Hindlimb muscle (tissue), 1 donor: Measurements from ENCODE around the gene TMEM187. TPM values are rescaled to one million over a fixed set of nuclear protein-coding genes. Genes with fewer than 3 reads are reported as not detected.
A peak's percentile ranks its signal among the peaks of the same experiment; 100 is the strongest.

Experiments
- DNase-seq: peaks from one replicate; pipeline ENCODE4 v3.0.0-alpha.2; 2013
- polyA plus RNA-seq: library from polyadenylated mRNA; unstranded; fragments of 120-200 nt; gene quantifications from one replicate; pipeline ENCODE4 v1.2.1, GENCODE V29; 2013; ENCODE audit not compliant: insufficient read length

Gene TMEM187
- polyA plus RNA-seq = 7.5 TPM

- peak; percentile 89 for DNase-seq
These were observed at the start of gene TMEM187 for GRCh38 chrX:153972368-153973126. Gene TMEM187, plus strand, starts transcription at chrX:153972754. Its CDS starts 9,309 bp downstream, at chrX:153982063.

DNA sequence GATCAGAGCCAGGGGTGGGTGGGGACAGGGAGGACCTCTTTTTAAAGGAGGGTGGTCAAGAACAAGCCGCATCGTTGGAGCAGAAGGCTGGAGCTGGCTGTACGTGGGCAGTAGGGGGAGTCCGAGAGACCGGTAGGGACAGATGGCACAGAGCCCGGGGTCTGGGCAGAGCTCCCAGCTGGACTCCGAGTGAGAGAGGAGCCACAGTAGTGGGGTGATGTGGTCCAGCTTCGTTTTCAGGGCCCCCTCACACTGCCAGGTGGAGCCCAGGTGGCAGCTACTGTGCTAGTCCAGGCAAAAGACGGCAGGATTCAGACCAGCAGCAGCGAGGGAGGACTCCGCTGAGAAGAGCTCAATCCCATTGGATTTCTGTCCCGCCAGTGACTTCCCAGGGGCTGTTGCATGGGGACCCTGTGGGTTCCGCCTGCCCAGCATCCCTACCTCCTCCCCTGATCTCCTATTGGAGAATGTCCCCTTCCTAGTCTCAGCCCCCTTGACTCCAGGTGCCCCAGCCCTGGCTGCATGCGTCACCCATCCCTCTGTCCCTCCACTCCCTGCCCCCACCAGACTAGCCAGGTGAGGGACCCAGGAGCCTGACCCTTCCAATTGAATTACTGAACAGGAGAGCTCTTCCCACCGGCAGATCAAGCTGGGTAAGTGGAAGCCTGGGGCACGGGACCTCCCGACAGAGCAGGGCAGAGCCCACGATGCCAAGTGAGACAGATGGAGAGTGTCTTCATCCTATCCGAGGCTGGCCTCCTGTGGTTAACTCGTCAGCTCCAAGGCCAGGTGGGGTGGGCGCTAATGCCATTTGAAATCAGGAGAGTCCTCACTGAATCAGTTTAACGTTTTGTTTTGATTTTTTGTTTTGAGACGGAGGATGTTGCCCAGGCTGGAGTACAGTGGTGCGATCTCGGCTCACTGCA lies 49.4 kb upstream of the TMEM187 start:
- no peak for DNase-seq

DNA sequence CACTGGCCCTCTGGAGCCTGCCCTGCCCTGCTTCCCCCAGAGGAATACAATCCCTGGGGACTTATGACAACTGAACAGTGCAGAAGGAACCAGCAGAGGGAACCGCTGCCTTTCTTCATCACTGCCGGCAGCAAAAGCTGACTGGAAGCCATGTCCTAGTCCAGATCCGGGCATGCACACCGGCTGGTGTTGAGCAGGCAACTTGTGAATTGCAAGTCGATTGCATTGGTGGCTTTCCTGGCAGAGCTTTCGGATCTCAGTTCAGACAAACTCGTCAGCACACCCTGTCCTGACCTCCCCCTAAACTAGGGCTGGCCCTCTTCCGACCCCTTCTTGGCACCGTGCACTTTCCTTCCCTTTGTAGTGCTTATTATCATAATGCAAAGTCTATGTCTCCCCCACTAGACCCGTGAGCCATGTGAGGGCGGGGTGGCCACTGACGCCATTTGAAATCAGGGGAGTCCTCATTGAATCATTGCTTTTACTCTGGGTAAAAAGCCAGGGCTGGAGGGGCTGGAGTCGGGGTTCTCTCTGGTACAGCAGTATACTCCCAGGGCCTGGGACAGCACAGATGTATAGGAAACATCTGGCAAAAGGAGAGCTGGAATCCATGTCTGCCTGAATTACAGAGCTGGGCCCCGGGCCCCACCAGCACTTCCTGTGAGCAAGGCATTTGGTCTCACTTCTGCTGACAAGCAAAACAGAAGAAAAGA lies 48.2 kb upstream of the TMEM187 start:
- DNase-seq = no peak

- DNase-seq = no peak
These were observed 47.2 kb upstream of the TMEM187 start for GRCh38 chrX:153925387-153925738.

DNA sequence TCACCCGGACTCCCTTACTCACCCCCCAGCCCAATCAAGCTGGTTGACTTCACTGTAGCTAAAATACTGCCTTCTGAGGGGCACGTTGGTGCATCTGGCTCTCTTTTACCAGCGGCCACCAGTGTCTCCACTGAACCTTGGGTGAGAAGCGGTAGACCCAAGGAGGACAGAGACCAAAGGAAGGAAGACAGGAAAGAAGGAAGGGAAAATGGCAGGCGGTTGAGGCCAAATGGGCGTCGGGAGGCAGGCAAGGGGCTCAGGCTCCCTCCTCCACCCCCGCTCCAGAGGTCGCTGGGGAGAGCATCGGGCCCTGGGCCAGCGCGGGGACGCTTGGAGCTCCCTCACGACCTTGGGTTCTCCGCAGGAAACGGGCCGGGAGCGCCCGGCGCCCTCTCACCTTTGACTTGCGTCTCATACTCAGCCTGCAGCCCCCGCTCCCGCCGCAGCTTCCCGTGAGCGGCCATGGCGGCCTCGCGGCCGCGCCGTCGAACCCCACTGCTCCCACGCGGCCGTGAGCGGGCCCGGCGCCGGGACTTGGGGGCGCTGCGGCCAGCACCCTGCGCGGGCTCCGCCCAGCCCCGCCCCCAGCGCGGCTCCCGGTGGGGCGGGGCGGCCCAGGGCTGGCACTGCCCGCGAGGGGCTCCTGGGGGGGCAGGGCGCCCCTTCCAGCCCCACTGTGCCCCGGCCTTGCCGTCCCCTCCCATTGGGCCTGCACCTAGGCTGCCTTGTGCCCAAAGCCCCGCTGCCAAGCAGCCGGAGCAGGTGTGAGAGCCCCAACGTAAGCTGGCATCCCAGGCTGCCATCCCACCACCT lies 46.6 kb upstream of the TMEM187 start, which contains the start of gene ARHGAP4:
Gene ARHGAP4 (minus strand): TSS at position 526 of the 813 bp plus-strand sequence. CDS start 62 bp downstream, at position 464.
- DNase-seq = no peak

GRCh38 chrX:153926552-153926857 lies 46.0 kb upstream of the TMEM187 start:
- no peak for DNase-seq

DNA sequence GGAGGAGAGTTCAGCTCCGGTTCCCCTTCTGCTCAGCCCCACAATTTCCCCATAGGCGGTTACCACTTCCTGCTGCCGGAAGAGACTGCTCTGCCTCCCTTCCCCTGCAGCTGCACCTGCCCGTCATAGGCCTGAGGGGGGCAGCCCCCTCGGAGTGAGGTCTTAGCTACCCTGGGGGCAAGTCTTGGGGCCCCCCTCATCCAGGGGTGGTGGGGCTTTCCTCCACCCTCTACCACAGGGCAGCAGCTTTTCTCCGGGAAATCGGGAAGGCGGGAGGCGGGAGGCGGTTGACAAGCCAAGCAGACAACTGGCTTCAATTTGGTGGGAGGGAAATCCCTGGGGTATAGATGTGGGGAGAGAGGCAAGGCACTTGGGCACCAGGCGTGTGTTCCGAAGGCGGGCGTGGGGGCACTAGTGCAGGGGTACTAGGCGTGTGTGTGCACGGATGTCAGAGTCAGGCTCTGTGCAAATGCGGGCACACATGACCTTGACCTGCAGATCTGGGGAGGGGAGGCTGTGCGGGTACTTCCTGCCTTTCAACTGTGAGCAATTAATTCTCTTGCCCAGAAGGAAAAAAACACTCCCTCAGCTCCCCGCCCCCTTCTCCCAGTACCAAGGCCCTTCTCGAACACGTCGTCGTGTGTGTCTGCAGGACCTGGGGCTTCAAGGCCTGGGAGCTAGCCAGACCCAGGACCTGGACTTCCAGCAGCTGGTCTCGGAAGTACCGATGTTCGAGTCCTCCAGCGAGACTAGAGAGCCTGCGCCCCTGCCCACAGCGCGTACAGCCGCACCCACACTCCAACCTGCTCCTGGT lies 45.5 kb upstream of the TMEM187 start:
- DNase-seq = no peak

- no peak for DNase-seq
These were observed 45.0 kb upstream of the TMEM187 start for GRCh38 chrX:153927672-153927921.

DNA sequence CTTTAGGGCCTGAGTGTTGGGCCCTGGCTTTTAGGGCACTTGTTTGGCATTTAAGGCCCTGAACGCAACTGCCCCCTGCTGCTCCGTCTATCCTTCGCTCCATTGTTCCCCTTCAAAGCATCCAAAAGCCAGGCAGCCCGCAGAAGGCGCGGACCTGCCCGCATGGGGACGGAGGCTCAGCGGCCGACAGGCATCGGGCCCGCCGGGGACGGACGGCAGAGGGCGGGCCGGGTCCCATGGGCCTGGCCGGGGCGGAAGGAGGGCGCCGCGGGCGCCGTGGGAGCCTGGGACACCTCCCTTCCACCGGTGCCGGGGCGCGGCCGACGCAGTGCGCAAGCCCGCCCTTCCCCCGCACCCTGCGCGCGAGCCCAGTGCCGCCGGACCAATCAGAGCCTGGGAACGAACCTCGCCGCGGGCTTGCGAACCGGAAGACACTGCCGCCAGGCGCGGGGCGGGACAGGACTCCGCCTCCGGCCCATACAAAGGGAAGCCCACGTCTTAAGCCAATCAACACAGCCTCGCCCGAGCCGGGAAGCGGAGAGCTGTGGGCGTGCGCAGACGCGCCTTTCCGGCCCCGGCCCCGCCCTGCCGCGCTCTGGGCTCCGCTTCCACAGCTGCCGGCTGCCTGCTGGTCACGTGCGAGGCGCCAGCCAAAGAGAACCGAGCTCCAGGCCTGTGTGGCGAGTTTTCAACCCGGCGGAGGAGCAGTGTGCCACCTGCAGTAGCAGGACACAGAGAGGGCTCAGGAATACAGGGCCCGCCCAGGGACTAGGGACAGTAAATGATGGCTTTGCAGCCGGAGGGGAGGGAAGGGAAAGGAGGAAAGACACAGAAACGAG lies 44.4 kb upstream of the TMEM187 start:
- DNase-seq = peak; percentile 96

DNA sequence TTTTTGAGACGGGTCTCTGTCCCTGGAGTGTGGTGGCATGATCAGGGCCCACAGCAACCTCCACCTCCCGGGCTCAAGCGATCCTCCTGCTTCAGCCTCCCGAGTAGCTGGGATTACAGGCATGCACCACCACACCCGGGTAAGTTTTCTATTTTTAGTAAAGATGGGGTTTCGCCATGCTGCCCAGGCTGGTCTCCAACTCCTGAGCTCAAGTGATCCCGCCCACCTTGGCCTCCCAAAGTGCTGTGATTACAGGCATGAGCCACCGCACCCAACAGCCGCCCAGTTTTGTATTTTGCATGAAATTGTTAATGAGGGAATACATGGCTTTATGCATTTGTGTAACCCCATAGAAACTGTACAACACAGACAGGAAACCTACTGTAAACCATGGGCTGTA lies 43.7 kb upstream of the TMEM187 start:
- DNase-seq = no peak

- no peak for DNase-seq
These were observed 43.0 kb upstream of the TMEM187 start for GRCh38 chrX:153929576-153929975.

DNA sequence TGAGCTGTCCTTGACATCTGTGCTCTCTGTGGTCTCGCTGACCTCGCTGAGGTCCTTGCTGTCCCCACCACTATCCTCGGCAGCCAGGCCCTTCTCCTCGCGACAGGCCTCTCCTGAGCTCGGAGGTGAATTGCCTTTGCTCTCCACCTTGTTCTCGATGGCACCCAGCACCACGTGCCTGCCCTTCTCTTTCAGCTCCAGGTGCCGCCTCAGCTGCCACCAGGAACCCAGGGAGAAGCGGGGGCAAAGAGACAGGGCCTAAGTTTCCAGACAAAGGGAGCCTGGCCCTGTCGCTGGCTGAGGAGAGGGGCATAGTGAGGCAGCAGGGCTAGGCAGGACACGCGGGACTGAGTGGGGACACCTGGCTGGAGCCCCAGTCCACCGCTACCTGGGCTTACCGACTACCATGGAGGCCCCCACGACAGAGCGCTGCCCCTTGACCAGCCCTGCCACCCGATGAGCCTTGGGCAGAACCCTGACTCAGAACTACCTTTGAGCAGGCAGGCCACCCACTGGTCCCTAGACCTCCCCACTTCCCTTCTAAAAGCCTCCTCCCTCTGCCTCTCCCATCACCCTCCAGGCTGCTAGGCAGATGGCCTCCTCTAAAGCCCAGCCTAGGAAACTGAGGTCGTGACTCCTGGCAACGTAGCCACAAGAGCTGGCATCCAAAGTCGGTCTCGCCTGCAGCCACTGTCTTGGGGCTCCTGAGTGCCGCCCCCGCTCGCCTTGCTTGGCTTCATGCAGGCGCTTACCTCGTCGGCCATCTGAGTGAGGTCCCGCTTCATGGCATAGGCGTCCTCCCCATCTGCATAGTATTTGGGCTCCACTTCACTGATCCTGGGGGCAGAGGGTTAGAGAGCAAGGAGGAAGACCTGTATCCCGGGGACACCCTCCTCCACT lies 42.3 kb upstream of the TMEM187 start:
- no peak for DNase-seq

DNA sequence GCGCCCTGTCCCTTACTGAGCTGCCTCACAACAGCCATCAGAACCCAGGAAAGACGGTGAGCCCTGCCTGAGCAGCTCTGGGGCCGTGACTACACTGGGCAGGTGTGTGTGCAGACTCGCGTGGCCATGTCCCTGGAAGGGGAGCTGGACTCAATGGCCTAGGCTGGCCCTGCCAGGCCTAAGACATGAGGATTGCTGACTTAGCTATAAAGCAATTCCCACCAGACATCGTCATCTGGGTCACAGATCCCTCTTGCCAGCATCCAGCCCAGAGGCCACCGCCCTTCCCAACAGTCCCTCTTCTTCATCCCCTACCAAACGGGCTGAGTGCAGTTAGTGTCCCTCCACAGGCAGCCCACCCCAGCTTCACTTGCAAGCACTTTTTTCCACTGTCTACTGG lies 41.4 kb upstream of the TMEM187 start:
- no peak for DNase-seq

- no peak for DNase-seq
These were observed 40.8 kb upstream of the TMEM187 start for GRCh38 chrX:153931748-153932147.

GRCh38 chrX:153932220-153932915 lies 40.2 kb upstream of the TMEM187 start:
- DNase-seq = no peak

DNA sequence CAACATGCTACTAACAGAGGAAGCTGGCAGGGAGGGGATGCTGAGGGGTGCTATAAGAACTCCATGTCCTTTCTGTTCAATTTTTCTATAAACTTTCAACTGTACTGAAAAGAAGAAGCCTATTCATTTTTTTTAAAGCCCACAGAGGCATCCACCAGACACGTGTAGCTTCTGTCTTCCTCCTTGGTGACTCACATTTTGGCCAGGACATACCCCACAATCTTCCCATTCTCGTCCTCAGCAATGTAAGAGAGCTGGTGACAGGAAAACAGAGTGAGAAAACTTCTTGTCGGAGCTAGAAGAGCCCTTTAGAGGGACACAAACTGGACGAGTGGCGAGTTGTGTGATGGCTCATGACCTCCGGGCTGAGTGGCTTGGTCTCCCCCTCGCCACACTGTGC lies 38.8 kb upstream of the TMEM187 start:
- DNase-seq = no peak

DNA sequence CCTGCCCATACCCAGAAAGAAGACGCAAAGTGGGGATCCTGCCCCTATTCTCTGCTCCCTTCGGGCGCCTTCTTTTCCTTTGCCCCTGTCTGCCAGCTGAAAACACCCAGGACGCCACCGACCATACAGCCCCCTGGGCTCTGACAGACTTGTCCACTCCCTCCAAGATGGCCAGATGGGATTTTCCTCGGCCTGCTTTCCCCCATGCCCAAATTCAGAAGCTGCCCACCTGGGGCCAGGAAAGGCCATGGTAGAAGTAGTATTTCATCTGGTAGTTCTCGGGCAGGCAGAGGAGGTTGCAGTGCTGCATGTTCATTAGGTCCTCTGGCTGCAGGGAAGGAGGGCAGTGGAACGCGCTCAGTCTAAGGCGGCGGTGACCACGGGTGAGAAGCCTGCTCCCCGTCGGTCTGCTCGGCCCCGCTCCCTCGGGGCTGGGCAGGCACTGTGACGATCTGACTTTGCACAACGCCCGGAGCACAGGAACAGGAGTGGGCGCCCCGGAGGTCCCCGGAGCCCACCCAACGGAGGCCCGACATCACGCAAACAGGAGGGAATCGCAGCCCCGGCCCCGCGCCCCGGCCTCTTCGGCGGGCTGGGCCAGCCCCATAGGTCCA lies 38.3 kb upstream of the TMEM187 start:
- DNase-seq = no peak

DNA sequence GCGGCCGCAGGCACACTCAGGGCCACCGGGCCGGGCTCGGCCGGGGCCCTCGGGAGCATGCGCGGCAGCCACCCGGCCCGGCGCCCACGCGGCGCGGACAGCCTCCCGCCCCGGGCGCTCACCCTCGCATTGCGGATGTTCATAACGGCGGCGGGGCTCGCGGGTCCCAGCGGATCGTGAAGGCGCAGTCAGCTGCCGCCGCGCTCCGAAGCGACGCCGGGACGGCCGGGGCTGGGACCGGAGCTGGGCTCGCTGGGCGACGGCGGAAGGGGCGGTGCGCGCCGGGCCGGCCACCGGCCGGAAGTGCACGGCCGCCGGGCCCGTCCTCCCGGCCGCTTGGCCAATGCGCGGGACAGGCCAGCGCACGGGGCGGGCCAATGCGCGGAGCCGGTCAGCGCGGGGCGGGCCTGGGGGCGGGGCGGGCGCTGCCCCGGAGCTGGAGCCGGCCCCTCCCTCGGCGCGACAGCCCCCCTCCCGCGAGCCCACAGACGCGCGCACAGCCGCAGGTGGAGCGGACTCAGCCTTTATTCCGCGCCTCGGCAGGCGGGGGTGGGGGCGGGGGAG lies 37.7 kb upstream of the TMEM187 start, which contains the start of gene NAA10:
Gene NAA10 (minus strand): TSS at position 276 of the 564 bp plus-strand sequence. CDS start 133 bp downstream, at position 143.
- peak; percentile 79 for DNase-seq
